ENCODE measurements around the gene USP15. TPM values are rescaled to one million over a fixed set of nuclear protein-coding genes. Genes with fewer than 3 reads are reported as not detected.

USP15 gene
- total and polyA plus RNA-seq, 2 of the 8 experiments (the other 6 are each of a cell fraction or from before 2014, with no cell fraction given) = 12.7 to 38.6 TPM

- TF ChIP-seq CHD7 (IDR thresholded peaks at IDR 0.05; ENCODE audit: insufficient replicate concordance, low read length) = no peak
Measured at GRCh38 chr12:62448436-62448835, 188.2 kb downstream of the USP15 start (continued).

Data from H1 (cell line).